ENCODE measurements around the gene STAT4.

Gene STAT4

DNA sequence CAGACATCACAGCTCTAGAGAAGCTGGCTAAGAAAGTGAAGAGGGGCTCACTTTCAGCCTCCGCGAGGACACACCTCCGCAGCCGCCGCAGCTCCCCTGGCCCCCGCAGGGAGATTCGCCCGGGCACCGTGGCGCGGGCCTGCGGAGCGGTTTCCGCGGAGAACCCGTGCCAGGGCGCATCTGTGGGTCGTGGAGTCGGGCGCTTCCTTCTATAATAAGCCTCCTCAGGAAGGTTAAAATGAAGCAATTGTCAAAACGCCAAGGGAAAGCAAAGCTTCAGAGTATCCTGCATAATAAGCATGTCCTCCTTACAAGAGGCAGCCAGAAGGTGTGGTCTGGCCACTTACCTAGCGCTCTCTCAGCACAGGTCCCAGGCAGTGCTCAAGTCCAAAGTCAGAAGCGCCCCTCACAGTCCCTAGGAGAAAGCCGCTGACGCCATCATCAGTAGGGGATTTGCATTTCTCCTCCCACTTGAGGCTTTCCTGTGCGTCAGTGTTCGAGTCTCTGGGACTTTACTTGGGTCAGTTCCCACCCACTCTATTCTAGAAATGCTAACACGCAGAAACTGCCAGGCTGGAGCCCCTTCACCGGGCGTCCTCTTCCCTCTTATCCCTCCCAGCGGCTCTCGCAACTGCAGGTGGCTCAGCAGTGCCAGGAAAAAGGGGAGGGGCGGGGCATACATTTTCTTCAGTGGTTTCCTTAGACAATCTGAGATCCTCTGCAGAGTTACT is at the start of gene STAT4:
Gene STAT4, minus strand, starts transcription at position 395 of the 731 bp plus-strand sequence. CDS start 2,791 bp downstream, outside the sequence.
- peak; percentile 59 for DNase-seq (ENCODE audit: low read depth, low spot score)

DNA sequence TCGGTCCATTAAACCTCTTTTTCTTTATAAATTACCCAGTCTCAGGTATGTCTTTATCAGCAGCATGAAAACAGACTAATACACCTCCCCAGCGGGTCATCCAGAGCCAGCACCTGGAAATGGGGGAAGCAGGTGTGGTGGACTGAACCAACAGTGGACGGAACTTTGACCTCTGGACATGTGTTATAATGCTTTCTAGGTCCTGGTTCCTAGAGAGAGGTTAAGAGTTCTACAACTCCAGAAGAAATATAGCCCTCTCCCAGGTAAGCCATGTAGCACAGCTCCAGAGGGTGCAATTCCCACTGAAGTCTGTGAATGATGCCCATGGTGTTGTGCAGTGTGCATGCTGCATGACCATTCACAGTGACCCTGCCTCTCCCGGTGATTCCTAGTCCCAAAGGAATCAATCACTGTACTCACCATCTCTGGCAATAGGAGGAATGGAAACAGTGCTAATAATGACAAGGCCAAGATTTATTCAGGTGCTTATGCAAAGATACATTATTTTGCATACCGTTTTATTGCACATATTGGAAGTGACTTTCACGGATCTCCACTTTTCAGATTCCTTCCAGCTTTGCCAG is 49.2 kb upstream of the STAT4 start:
- DNase-seq (ENCODE audit: low read depth, low spot score): no peak

- no peak for DNase-seq (ENCODE audit: low read depth, low spot score)
These were observed 47.5 kb upstream of the STAT4 start for GRCh38 chr2:191198271-191198670.

DNA sequence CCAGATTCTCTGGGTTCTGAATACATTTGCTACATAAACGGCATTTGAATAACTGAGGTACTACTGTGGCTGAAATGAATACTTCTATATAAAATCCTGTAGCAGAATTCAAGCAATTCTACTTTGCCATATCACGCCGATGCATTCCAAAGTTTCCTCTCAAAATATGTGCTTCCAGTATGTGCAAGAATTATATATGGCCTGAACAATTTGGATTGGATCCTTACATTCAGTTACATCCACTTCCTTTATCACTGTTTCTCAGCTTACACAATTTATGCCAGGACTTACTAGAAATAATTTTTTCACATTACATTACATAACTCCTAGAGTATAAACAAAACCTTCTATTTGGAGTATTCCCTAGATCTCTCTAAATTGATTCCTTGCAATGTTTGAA is 46.3 kb upstream of the STAT4 start:
- no peak for DNase-seq (ENCODE audit: low read depth, low spot score)

DNA sequence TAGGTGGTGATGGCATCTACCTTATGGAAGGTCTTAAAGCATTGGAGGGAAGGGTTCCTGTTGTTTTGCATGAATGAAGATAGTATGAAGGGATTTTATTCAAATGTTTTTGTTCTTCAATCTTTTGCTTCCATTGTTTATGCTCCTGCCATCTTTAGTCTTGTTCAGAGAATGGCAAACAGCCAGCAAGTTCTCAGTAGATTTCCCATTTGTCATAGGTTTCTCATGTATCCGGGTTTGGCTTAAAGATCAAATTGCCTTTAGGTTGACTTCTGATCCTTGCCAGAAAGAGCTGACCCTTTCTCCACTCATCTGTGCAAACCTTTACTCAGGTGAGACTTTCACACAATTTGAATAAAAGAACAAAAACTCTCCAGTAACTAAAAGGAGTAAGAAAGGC is 44.2 kb upstream of the STAT4 start:
- DNase-seq (ENCODE audit: low read depth, low spot score): no peak

DNA sequence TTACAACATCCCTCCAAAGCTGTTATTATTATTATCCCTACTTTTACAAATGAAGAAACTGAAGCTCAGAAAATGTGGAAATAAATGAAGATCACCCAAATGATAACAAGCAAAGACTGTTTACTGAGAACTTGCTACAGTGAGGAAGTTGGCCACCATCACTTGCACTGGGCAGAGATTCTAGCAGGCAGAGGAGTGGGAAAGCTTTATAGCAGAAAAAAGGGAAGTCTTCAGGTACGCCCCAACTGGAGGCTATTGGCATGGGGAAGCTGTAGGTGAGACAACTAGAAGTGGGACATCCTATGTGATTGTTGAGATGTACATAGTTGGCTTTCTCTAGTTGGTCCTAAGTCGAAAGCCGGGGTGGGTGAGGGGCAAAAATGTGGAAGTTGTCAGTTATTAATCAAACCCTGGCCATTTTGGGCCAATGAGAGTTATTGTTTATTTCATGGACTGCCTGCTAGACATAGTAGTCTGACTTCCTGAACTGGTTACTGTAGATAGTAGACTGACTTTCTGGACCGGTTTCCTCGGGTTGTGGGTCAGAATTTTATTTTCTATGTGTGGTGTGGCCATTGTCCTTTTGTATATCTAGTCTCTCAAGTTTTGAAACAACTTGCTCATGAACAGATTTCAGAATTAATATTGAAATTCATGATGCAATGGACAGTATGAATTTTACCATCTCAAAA is 40.2 kb upstream of the STAT4 start:
- DNase-seq (ENCODE audit: low read depth, low spot score): no peak

DNA sequence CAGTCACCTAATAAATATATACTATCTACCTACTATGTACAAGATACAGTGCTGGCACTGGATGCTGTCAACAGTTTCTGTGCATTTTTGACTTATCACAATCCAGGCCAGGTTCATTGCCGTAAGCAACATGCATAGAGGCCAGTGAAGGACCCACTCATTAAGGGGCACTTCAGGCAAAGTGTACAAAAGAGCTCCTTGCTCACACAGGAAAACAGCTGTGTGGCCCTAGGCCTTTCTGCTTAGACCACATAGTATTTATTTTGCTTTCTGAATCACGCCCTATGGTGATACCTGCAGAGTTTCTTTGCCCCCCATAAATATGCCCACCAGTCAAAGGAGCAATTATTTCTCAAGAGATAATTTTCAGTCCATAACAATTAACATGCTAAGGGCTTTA is 39.6 kb upstream of the STAT4 start:
- DNase-seq (ENCODE audit: low read depth, low spot score): no peak

DNA sequence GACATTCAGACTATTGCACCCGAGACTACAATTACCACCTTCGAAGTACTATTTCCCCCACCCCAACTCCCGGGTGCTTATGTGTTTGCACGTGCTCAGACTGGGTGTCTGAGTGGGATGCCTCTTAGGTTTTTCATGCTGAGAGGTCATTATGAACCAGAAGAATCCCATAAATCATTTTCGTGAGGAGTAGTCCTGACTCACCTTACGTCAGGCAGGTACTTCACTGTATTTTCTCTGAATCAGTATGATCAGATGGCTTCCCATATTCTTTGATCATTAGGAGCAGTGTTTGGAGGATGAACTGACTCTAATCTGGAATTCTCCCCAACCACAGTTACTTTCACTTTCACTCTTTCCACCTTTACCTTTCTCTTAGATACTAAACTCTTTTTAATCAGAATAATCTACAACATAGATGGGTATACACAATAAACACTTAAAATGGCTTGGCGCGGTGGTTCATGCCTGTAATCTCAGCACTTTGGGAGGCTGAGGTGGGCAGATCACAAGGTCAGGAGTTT is 38.4 kb upstream of the STAT4 start:
- no peak for DNase-seq (ENCODE audit: low read depth, low spot score)

GRCh38 chr2:191188550-191189093 is 37.8 kb upstream of the STAT4 start:
- no peak for DNase-seq (ENCODE audit: low read depth, low spot score)

DNA sequence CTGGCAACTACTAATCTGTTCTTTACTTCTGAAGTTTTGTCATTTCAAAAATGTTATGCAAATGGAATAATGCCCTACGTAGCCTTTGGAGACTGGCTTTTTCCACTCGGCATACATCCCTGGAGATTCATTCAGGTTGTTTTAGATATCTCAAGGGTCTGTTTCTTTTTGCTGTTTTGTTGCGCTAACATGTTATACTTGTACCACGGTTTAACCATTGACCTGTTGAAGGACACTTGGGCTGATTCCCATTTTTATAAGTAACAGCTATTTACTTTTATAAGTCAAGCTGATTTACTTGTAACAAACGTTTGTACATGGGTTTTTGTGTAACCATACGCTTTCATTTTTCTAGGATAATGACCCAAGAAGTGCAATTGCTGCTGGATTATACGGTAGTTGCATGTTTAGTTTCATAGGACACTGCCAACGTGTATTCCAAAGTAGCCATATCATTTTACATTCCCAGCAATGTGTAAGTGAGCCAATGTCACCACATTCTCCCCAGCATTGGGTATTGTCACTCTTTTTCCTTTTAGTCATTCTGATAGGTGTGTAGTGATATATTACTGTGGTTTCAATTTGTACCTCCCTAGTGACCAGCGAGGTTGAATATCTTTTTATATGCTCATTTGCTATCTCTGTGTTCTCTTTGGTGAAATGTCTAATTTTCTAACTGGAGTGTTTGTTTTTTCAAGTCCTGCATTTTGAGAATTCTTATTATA is 36.5 kb upstream of the STAT4 start:
- DNase-seq (ENCODE audit: low read depth, low spot score): no peak

GRCh38 chr2:191184457-191184856 is 33.7 kb upstream of the STAT4 start:
- DNase-seq (ENCODE audit: low read depth, low spot score): no peak

DNA sequence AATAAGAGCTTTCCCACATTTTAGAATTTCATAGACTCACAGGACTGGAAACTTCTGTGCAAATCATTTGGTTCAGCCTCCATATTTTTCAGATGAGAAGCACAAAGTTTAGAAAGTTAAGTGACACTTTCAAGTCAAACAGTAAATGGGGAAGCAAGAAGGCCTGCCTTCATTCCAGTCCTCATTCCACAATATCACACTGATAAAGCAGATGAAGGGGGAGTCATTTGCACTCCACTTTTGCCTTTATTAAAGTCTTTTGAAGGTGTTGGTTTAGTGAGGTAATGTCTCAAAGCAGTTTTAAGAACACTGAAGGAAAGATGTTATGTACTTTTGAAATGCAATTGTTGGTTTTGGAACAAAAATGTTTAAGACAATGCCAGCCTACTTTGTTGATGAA is 32.7 kb upstream of the STAT4 start:
- DNase-seq (ENCODE audit: low read depth, low spot score): no peak

GRCh38 chr2:191183081-191183480 is 32.3 kb upstream of the STAT4 start:
- no peak for DNase-seq (ENCODE audit: low read depth, low spot score)

GRCh38 chr2:191180713-191181112 is 29.9 kb upstream of the STAT4 start:
- no peak for DNase-seq (ENCODE audit: low read depth, low spot score)

GRCh38 chr2:191180276-191180675 is 29.5 kb upstream of the STAT4 start:
- no peak for DNase-seq (ENCODE audit: low read depth, low spot score)

GRCh38 chr2:191178806-191179514 is 28.2 kb upstream of the STAT4 start:
- DNase-seq (ENCODE audit: low read depth, low spot score): no peak

DNA sequence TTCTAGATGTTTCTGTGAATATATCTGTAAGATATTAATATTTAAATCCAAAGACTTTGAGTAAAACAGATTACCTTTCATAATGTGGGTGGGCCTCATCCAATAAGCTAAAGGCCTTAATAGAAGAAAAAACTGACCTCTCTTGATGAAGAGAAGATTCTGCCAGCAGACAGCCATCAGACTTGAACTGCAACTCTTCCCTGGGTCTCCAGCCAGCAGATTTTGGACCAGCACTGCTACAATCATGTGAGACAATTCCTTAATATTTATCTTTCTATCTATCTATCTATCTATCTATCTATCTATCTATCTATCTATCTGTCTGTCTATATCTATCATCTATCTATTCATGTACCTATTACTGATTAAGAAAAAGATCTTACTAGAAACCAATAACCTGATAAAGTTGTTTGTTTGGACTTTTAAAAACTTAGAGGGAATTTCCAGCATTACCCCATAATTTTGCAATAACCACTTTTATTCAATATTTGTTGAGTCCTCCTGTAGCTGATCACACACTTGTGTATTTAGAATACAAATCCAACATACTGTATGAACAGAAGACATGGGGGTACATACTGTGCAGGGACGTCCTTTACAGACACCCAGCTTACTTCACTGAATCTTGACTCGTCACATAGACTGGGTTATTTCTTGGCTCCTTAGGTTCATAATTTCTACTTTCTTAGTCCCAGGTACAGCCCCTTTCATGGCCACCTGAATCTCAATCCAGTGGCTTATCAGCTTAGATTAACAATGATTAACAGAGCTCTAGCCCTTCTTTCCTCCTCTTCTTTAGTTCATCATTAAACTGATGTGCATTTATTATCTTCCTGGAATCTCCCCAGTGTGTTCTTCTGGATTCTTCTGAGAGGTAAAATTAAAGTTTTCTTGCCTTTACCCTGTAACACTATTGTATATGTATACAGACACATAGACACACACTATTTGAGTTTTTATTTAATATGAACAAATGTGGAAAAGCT is 27.2 kb upstream of the STAT4 start:
- no peak for DNase-seq (ENCODE audit: low read depth, low spot score)

GRCh38 chr2:191176801-191177438 is 26.1 kb upstream of the STAT4 start:
- DNase-seq (ENCODE audit: low read depth, low spot score): no peak

- no peak for DNase-seq (ENCODE audit: low read depth, low spot score)
These were observed 25.5 kb upstream of the STAT4 start for GRCh38 chr2:191176305-191176704.
